K562 (cell line): ENCODE results near the gene NTRK3. TPM values are rescaled to one million over a fixed set of nuclear protein-coding genes. Genes with fewer than 3 reads are reported as not detected.

Experiments
- ATAC-seq: fragments of 200-7000 bp; cut with Tn5 transposase; 3 replicates; pipeline ENCODE4 v1.9.1; 2020; ENCODE audit warnings: moderate library complexity
- BruUV-seq: library from RNA; stranded (reverse); fragments of 400-500 nt; replicated peaks from 2 replicates; lab custom pipeline; 2021; lab: Mats Ljungman, UMichigan
- CTCF ChIA-PET: fragments of 300-600 bp; formaldehyde crosslinking; extraction: SDS; loops from one replicate; lab custom pipeline; 2021; ENCODE audit warnings: low intra/inter-chr PET ratio; lab: Yijun Ruan, JAX
- POLR2A ChIA-PET: fragments of 300-600, 350-650 bp; sonication (Branson Sonifier 250); formaldehyde crosslinking; extraction: SDS; loops from one replicate; lab custom pipeline; 2021; ENCODE audit warnings: antibody characterized with exemption, inconsistent platforms; lab: Yijun Ruan, JAX
- DNase-seq, 4 experiments: peaks; one replicate each; pipeline versions ENCODE4 v3.0.0 to v3.0.0-alpha.2; 2011 to 2018; ENCODE audit warnings: low spot score in 3 of 4, mixed read lengths in 3 of 4; ENCODE audit errors: extremely low read depth in 1 of 4
- FAIRE-seq: peaks from 2 replicates; lab custom pipeline; 2011; peaks lifted over from hg19 to GRCh38; lab: Jason Lieb, UNC
- H2AFZ ChIP-seq: 2 replicates; pipeline ENCODE4 v1.6.0; 2011; ENCODE audit warnings: low read depth, low read length, control low read depth, inconsistent platforms
- H3K27ac ChIP-seq: fragments of 200-600 bp; 3 replicates; pipeline ENCODE4 v1.8.0; 2011; ENCODE audit warnings: low read depth, mild to moderate bottlenecking, control low read depth, inconsistent platforms, low read length, moderate library complexity, mixed read lengths; ENCODE audit errors: extremely low read depth
- H3K27me3 ChIP-seq, 2 experiments: fragments of 300-600 bp in 1 of 2; 2 replicates in 1 of 2; 3 replicates in 1 of 2; pipeline versions ENCODE4 v1.6.0 to v1.8.0; 2011; ENCODE audit warnings: inconsistent platforms in 2 of 2, low read length in 2 of 2, mild to moderate bottlenecking in 1 of 2, mixed read lengths in 1 of 2, moderate library complexity in 1 of 2; ENCODE audit not compliant: control insufficient read depth in 2 of 2, insufficient read depth in 2 of 2
- H3K36me3 ChIP-seq: fragments of 300-600 bp; 3 replicates; pipeline ENCODE4 v1.8.0; 2011; ENCODE audit warnings: mild to moderate bottlenecking, low read length, inconsistent platforms; ENCODE audit not compliant: control insufficient read depth, insufficient read depth
- H3K4me1 ChIP-seq, 2 experiments: fragments of 200-600 bp in 1 of 2; replicated peaks in 1 of 2; 2 replicates in 1 of 2; 3 replicates in 1 of 2; pipeline versions ENCODE4 v1.5.1 to v1.8.0; 2011; ENCODE audit warnings: inconsistent platforms in 2 of 2, low read length in 2 of 2, mild to moderate bottlenecking in 1 of 2, mixed read lengths in 1 of 2, moderate library complexity in 1 of 2; ENCODE audit not compliant: control insufficient read depth in 2 of 2, insufficient read depth in 2 of 2
- H3K4me2 ChIP-seq: 2 replicates; pipeline ENCODE4 v1.6.1; 2011; ENCODE audit warnings: low read length, control low read depth, inconsistent platforms, mixed read lengths; ENCODE audit not compliant: insufficient read depth
- H3K4me3 ChIP-seq: fragments of 200-600 bp; sonication (generic), shearing (Covaris generic); 2 replicates; pipeline ENCODE4 v1.5.1; 2016; ENCODE audit warnings: control low read depth, inconsistent platforms
- H3K79me2 ChIP-seq: fragments of 200-600 bp; 3 replicates; pipeline ENCODE4 v1.8.0; 2011; ENCODE audit warnings: low read length, inconsistent platforms; ENCODE audit not compliant: control insufficient read depth, insufficient read depth
- H3K9ac ChIP-seq, 2 experiments: 2 replicates each; pipeline versions ENCODE4 v1.6.0 to v1.6.1; 2011; ENCODE audit warnings: low read depth in 2 of 2, low read length in 2 of 2, control low read depth in 1 of 2, inconsistent platforms in 1 of 2, mild to moderate bottlenecking in 1 of 2, mixed read lengths in 1 of 2; ENCODE audit not compliant: insufficient read depth in 1 of 2
- H3K9me1 ChIP-seq: one replicate; pipeline ENCODE4 v1.6.0; 2011; ENCODE audit warnings: inconsistent platforms, mild to moderate bottlenecking, low read length, moderate library complexity; ENCODE audit not compliant: control insufficient read depth, insufficient read depth
- H3K9me3 ChIP-seq: replicated peaks from 2 replicates; pipeline ENCODE4 v1.5.1; 2011; ENCODE audit warnings: low read depth, low read length, inconsistent platforms; ENCODE audit not compliant: control insufficient read depth, insufficient read depth
- H4K20me1 ChIP-seq: replicated peaks from 2 replicates; pipeline ENCODE4 v1.6.1; 2011; ENCODE audit warnings: low read length, inconsistent platforms, mixed read lengths; ENCODE audit not compliant: control insufficient read depth, insufficient read depth
- ATF4 ChIP-seq: fragments of 450-650 bp; formaldehyde crosslinking; IDR thresholded peaks from 2 replicates; pipeline ENCODE4 v1.4.0; 2022; ENCODE audit warnings: mild to moderate bottlenecking, moderate library complexity
- DIDO1 ChIP-seq: fragments of 450-650 bp; IDR thresholded peaks from 2 replicates; pipeline ENCODE4 v1.6.1; 2016; ENCODE audit warnings: low read depth, missing biosample characterization, missing genetic modification characterization
- MBD1 ChIP-seq: fragments of 250-450 bp; sonication (Bioruptor Pico); IDR thresholded peaks from 2 replicates; pipeline ENCODE4 v1.8.0; 2022; ENCODE audit warnings: inconsistent platforms
- NFXL1 ChIP-seq: fragments of 450-650 bp; formaldehyde crosslinking; IDR thresholded peaks from 2 replicates; pipeline ENCODE4 v1.4.0; 2021; ENCODE audit warnings: mild to moderate bottlenecking
- PTBP1 ChIP-seq: fragments of 200-400 bp; formaldehyde crosslinking; IDR thresholded peaks from 2 replicates; pipeline ENCODE4 v1.6.1; 2017; ENCODE audit warnings: low read depth, low read length
- RAD51 ChIP-seq: fragments of 450-650 bp; IDR thresholded peaks from 2 replicates; pipeline ENCODE4 v1.7.1; 2016; ENCODE audit warnings: low read depth, mild to moderate bottlenecking, borderline replicate concordance
- RREB1 ChIP-seq: fragments of 250-450 bp; sonication (Bioruptor Pico); IDR thresholded peaks from 2 replicates; pipeline ENCODE4 v1.4.0; 2020
- SMAD4 ChIP-seq: fragments of 250-450 bp; sonication (Bioruptor Pico); conservative IDR thresholded peaks from 2 replicates; pipeline ENCODE4 v1.8.0; 2021; ENCODE audit warnings: inconsistent platforms, mild to moderate bottlenecking, moderate library complexity
- WGBS: fragments of 100-300 bp; shearing (Covaris generic); methylation state at CpG from one replicate; pipeline ENCODE4 v1.1.6; 2016; ENCODE audit warnings: low coverage, mixed read lengths; ENCODE audit not compliant: insufficient coverage; ENCODE audit errors: missing lambda C conversion rate; 5-methylcytosine and 5-hydroxymethylcytosine counted together
- in situ Hi-C: fragments of 300-500 bp; cut with MboI; formaldehyde crosslinking; loops from 4 replicates; pipeline ENCODE4 v1.15.0; 2018; ENCODE audit warnings: inconsistent platforms, mixed read lengths
- intact Hi-C: fragments of 100-400 bp; cut with micrococcal nuclease; formaldehyde crosslinking; loops from 2 replicates; pipeline ENCODE4 v1.14.2; 2022
- polyA plus RNA-seq, 8 experiments: library from polyadenylated mRNA; depleted of rRNA in 4 of 8; stranded (reverse) in 5 of 8; unstranded in 3 of 8; fragments of >200 nt; fragmentation: Nextera tagmentation in 2 of 8; fragmentation: Illumina TruSeq in 1 of 8; extraction: Ambion mirVana in 2 of 8; extraction: Trizol in 1 of 8; gene quantifications; 2 replicates each; pipeline versions ENCODE4 v1.2.1 to v1.2.3, GENCODE V29; 2011 to 2014; ENCODE audit warnings: inconsistent platforms in 1 of 8, missing spikeins in 1 of 8
- total RNA-seq, 7 experiments: library from RNA; depleted of rRNA in 6 of 7; stranded (reverse); fragments of >200 nt in 6 of 7; fragmentation: Illumina TruSeq in 2 of 7; extraction: Trizol in 2 of 7; gene quantifications; 2 replicates each; pipeline versions ENCODE4 v1.2.1 to v1.2.3, GENCODE V29; 2011 to 2021; ENCODE audit warnings: low replicate concordance in 1 of 7

NTRK3 gene
- total and polyA plus RNA-seq, 9 of the 15 experiments (the other 6 are each of a cell fraction or from before 2014, with no cell fraction given) = 0.11 to 0.13 TPM; not detected in 7

GRCh38 chr15:88208396-88208795, 48.1 kb downstream of the NTRK3 start:
- no peak overlapping the region for H2AFZ ChIP-seq
- no peak overlapping the region for H3K4me3 ChIP-seq
- DNase-seq (no peak), ATAC-seq (no peak), FAIRE-seq (no peak)
- H3K9ac ChIP-seq = no peak overlapping the region
- in situ Hi-C loops = no loop called here
- POLR2A ChIA-PET = interaction anchor here (0.5 kb wide), 1 partner anchor 679 kb away, joined by 4 read pairs; no protein-coding TSS in a partner anchor
- H3K27ac ChIP-seq = no peak overlapping the region
- H3K4me2 ChIP-seq = no peak overlapping the region
- no peaks in the 10 kb centered on the region for H3K4me1 ChIP-seq
- H3K27me3 ChIP-seq = peaks cover 3 to 27% of the 10 kb centered on the region in 2 experiments; a peak in 4 of 5 replicates
- no peaks in the 10 kb centered on the region for H3K79me2 ChIP-seq
- no peaks in the 10 kb centered on the region for H3K36me3 ChIP-seq
- peaks cover 2% of the 10 kb centered on the region for H3K9me1 ChIP-seq
- CTCF ChIA-PET = no interaction called here
- H3K9me3 ChIP-seq = no peaks in the 10 kb centered on the region
- BruUV-seq = no TSS peak
- intact Hi-C loops = no loop called here
- 0% methylated on average over 2 of the region's 2 CpGs for WGBS
- H4K20me1 ChIP-seq = no peaks in the 10 kb centered on the region
- TF ChIP-seq NFXL1 (CRISPR knock-in tag) (no peak), RAD51 (no peak), PTBP1 (no peak), DIDO1 (tag) (no peak), MBD1 (CRISPR knock-in tag) (no peak), RREB1 (CRISPR knock-in tag) (no peak), SMAD4 (CRISPR knock-in tag) (no peak), ATF4 (CRISPR knock-in tag) (no peak)
